Stimulated activated CD8-positive, alpha-beta memory T cell treated with anti-CD3 and anti-CD28 coated beads, Interleukin-15, amount 100 ng/mL, for 4 hours (primary cell): Measurements from ENCODE around the gene CSK.
A peak's percentile ranks its signal among the peaks of the same experiment; 100 is the strongest.

Experiments used
- DNase-seq, 2 donors: peaks; one replicate each; pipeline ENCODE4 v3.0.0-alpha.2; 2020; ENCODE audit warnings: low read depth in 2 of 2

CSK gene

GRCh38 chr15:74842581-74843444, 60.9 kb downstream of the CSK start, which contains the start of gene ULK3:
ULK3 (minus strand) TSS chr15:74843156; CDS start chr15:74843105, 51 bp downstream.
- DNase-seq: peak; percentile 79 to 85

- DNase-seq: no peak
Observed at GRCh38 chr15:74843445-74843828, 61.6 kb downstream of the CSK start.

- DNase-seq: no peak
Observed at GRCh38 chr15:74843891-74844299, 62.0 kb downstream of the CSK start.

- no peak for DNase-seq
Observed at GRCh38 chr15:74844319-74845207, 62.7 kb downstream of the CSK start.

GRCh38 chr15:74845208-74845568, 63.3 kb downstream of the CSK start:
- no peak for DNase-seq

GRCh38 chr15:74845581-74845980, 63.7 kb downstream of the CSK start:
- DNase-seq: no peak

GRCh38 chr15:74847432-74847831, 65.6 kb downstream of the CSK start:
- no peak for DNase-seq

- no peak for DNase-seq
Observed at GRCh38 chr15:74850393-74850792, 68.5 kb downstream of the CSK start.

GRCh38 chr15:74851960-74852359, 70.1 kb downstream of the CSK start:
- DNase-seq: no peak
